Activated naive CD8-positive, alpha-beta T cell treated with anti-CD3 and anti-CD28 coated beads, Interleukin-2, amount 50 U/mL, for 24 hours (primary cell): ENCODE data around the gene OR8G5.

Experiments used
- ATAC-seq: fragments of 150-1000 bp; cut with Tn5 transposase; one replicate; pipeline ENCODE4 v1.10.0; 2021
- DNase-seq: peaks from one replicate; pipeline ENCODE4 v3.0.0; 2021
- H3K27ac Mint-ChIP-seq: one replicate; pipeline ENCODE4 v1.8.0; 2021; ENCODE audit warnings: mild to moderate bottlenecking, mixed read lengths
- H3K27me3 Mint-ChIP-seq: one replicate; pipeline ENCODE4 v1.8.0; 2021; ENCODE audit warnings: mixed read lengths
- H3K36me3 Mint-ChIP-seq: one replicate; pipeline ENCODE4 v1.8.0; 2021; ENCODE audit warnings: low read depth, mixed read lengths
- H3K4me1 Mint-ChIP-seq: one replicate; pipeline ENCODE4 v1.8.0; 2021; ENCODE audit warnings: mixed read lengths
- H3K4me3 Mint-ChIP-seq: one replicate; pipeline ENCODE4 v1.8.0; 2021; ENCODE audit warnings: mild to moderate bottlenecking, moderate library complexity, mixed read lengths
- H3K9me3 Mint-ChIP-seq: one replicate; pipeline ENCODE4 v1.8.0; 2021; ENCODE audit warnings: mixed read lengths

OR8G5 gene

DNA sequence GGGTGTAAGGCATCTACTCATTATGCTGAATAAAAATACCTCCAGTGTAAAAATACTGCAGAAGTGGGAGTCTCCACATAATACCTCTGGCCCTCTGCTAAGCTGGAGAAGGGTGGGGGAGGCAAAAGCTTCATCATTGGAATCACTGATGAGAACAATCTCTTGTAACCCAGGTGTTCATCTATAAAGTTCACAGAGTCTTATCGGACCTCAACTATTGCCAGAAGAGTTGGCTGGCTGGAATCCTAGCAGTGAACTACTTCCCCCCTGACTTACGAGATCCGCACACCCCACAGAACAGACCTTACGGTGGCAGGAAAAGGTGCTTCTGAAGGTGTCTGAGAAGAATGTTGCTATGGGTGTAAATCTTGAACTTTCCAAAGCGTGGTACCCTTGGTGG, 55.1 kb downstream of the OR8G5 start:
- no peak for DNase-seq
- Mint-ChIP-seq H3K27ac (no peak overlapping the region), H3K9me3 (no peaks in the 10 kb centered on the region), H3K36me3 (no peaks in the 10 kb centered on the region), H3K4me1 (no peaks in the 10 kb centered on the region), H3K27me3 (peaks cover 7% of the 10 kb centered on the region), H3K4me3 (no peak overlapping the region)
- no peak for ATAC-seq

DNA sequence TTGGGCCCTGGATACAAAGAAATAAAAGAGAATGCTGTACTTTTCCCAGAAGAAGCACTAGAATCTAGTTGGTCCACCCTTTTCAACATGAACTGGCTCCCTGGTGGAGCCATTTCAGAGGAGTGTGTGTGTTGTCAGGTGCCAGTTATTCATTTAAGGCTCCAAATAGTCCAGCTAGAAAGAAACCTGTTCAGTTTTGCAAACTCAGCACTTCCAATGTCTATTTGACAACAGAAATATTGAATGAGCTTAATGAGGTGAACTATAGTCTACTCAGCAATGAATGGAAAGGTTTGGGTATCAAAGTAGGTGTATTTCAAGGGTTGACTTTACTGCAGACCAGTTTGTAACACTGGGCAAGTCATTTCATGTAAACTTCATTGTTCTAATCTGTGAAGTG, 55.5 kb downstream of the OR8G5 start:
- ATAC-seq (no peak), DNase-seq (no peak)
- Mint-ChIP-seq H3K4me1 (no peaks in the 10 kb centered on the region), H3K27ac (no peak overlapping the region), H3K36me3 (no peaks in the 10 kb centered on the region), H3K4me3 (no peak overlapping the region), H3K27me3 (peaks cover 9% of the 10 kb centered on the region), H3K9me3 (no peaks in the 10 kb centered on the region)

DNA sequence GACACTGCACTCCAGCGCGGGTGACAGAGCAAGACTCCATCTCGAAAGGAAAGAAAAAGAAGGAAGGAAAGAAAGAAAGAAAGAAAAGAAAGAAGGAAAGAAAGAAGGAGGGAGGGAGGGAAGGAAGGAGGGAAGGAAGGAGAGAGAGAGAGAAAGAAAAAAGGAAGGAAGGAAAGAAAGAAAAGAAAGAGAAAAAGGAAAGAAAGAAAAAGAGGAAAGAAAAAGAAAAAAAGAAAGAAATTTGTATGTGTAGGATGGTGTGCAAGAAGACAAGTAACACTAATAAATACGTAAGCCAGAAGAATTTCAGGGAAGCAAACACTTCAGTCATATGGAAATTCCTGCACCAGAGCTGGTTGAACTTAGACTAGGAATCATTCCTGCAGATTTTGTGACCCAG, 57.0 kb downstream of the OR8G5 start:
- no peak overlapping the region for H3K4me3 Mint-ChIP-seq
- peaks cover 11% of the 10 kb centered on the region for H3K27me3 Mint-ChIP-seq
- no peak for DNase-seq
- no peak overlapping the region for H3K27ac Mint-ChIP-seq
- H3K36me3 Mint-ChIP-seq, result no peaks in the 10 kb centered on the region
- H3K9me3 Mint-ChIP-seq, result no peaks in the 10 kb centered on the region
- no peaks in the 10 kb centered on the region for H3K4me1 Mint-ChIP-seq
- no peak for ATAC-seq

DNA sequence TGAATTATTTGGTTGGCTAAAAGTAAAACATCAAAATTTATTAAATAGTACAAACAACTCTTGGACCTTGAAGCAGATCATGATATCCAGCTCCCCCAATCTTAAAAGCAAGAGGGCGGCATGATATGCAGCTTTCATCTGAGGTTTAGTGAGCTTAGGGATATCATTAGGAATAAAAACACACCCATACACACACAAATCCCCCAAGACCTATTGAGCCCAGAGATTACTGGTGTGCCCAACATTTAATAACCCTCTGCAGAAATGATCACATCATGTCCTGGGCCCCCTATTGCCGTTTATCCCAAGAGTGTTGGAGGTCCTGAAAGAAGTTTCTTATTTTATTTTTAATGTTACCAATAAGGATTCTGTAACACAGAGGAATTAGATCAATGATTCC, 57.7 kb downstream of the OR8G5 start, which contains the start of gene OR8D1:
TSS of gene OR8D1 (minus strand) at position 101 of the 400 bp plus-strand sequence. CDS start 3,183 bp downstream, outside the sequence.
- Mint-ChIP-seq H3K27me3 (peaks cover 7% of the 10 kb centered on the region), H3K4me1 (no peaks in the 10 kb centered on the region), H3K4me3 (no peak within 1 kb of the TSS), H3K27ac (no peak within 1 kb of the TSS), H3K9me3 (no peaks in the 10 kb centered on the region), H3K36me3 (no peaks in the 10 kb centered on the region)
- no peak for ATAC-seq
- no peak for DNase-seq

DNA sequence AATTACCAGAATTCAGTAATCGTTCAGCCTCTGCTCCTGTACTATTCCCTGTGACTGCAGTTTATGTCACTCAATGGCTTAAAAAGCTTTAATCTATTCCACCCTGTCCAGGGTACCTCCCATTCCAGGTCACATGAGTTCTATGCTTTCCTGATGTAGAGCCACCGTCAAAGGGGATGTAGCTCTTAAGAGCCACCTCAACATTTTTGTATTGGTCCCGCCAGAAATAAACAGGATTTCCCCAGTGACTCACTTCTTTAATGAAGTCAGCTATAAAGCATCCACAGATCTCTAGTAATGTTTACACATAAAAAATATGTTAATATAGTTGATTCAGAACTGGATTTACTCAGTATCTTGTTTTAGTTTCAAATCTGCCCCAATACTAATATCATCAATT, 58.9 kb downstream of the OR8G5 start:
- no peak for DNase-seq
- Mint-ChIP-seq H3K4me1 (no peaks in the 10 kb centered on the region), H3K36me3 (no peaks in the 10 kb centered on the region), H3K27me3 (peaks cover 10% of the 10 kb centered on the region), H3K27ac (no peak overlapping the region), H3K4me3 (no peak overlapping the region), H3K9me3 (no peaks in the 10 kb centered on the region)
- peak; percentile 33 for ATAC-seq
